ENCODE data around the gene USP32. TPM values are rescaled to one million over a fixed set of nuclear protein-coding genes. Genes with fewer than 3 reads are reported as not detected.

Gene USP32
- total RNA-seq, 1 experiment from 2014 or later: 31.0 TPM

- H3K4me1 ChIP-seq: peaks cover 3% of the 10 kb centered on the region; the same call in 1 of the 2 replicates
- H3K9me3 ChIP-seq (replicated peaks): no peaks in the 10 kb centered on the region
- no peaks in the 10 kb centered on the region for H3K27me3 ChIP-seq
- no peaks in the 10 kb centered on the region for H3K36me3 ChIP-seq
- H3K27ac ChIP-seq: no peak overlapping the region
- no peak overlapping the region for H3K4me3 ChIP-seq
- no peak for DNase-seq
Measured at GRCh38 chr17:60156746-60157145, 235.2 kb downstream of the USP32 start.

GRCh38 chr17:60155815-60156214, 236.1 kb downstream of the USP32 start:
- no peaks in the 10 kb centered on the region for H3K27me3 ChIP-seq
- no peak overlapping the region for H3K4me3 ChIP-seq
- no peak for DNase-seq

GRCh38 chr17:60155427-60155814, 236.5 kb downstream of the USP32 start:
- Histone ChIP-seq H3K4me1 (no peaks in the 10 kb centered on the region), H3K4me3 (no peak overlapping the region), H3K27ac (no peak overlapping the region), H3K27me3 (no peaks in the 10 kb centered on the region), H3K36me3 (no peaks in the 10 kb centered on the region), H3K9me3 (replicated peaks) (no peaks in the 10 kb centered on the region)
- no peak for DNase-seq

More at GRCh38 chr17:60155815-60156214, 236.1 kb downstream of the USP32 start:
- H3K27ac ChIP-seq: no peak overlapping the region
- no peaks in the 10 kb centered on the region for H3K36me3 ChIP-seq
- H3K4me1 ChIP-seq: no peaks in the 10 kb centered on the region
- no peaks in the 10 kb centered on the region for H3K9me3 ChIP-seq (replicated peaks)

GRCh38 chr17:60154616-60155426, 237.1 kb downstream of the USP32 start:
- no peaks in the 10 kb centered on the region for H3K4me1 ChIP-seq
- no peaks in the 10 kb centered on the region for H3K9me3 ChIP-seq (replicated peaks)
- no peaks in the 10 kb centered on the region for H3K36me3 ChIP-seq
- no peak overlapping the region for H3K4me3 ChIP-seq
- H3K27ac ChIP-seq: no peak overlapping the region
- no peak for DNase-seq
- no peaks in the 10 kb centered on the region for H3K27me3 ChIP-seq

GRCh38 chr17:60153606-60154390, 238.1 kb downstream of the USP32 start:
- no peak for DNase-seq
- H3K4me1 ChIP-seq: no peaks in the 10 kb centered on the region
- no peak overlapping the region for H3K27ac ChIP-seq
- H3K4me3 ChIP-seq: no peak overlapping the region
- H3K9me3 ChIP-seq (replicated peaks): no peaks in the 10 kb centered on the region
- no peaks in the 10 kb centered on the region for H3K36me3 ChIP-seq
- no peaks in the 10 kb centered on the region for H3K27me3 ChIP-seq

GRCh38 chr17:60151355-60151754, 240.6 kb downstream of the USP32 start:
- no peak for DNase-seq
- Histone ChIP-seq H3K27me3 (no peaks in the 10 kb centered on the region; the same call in 1 of the 2 replicates), H3K27ac (no peak overlapping the region), H3K9me3 (replicated peaks) (no peaks in the 10 kb centered on the region), H3K36me3 (no peaks in the 10 kb centered on the region), H3K4me3 (no peak overlapping the region), H3K4me1 (no peaks in the 10 kb centered on the region)

GRCh38 chr17:60149691-60150582, 242.0 kb downstream of the USP32 start, which contains the start of gene CA4:
CA4 (plus strand) TSS chr17:60149973; CDS start chr17:60150035, 62 bp downstream.
- H3K27me3 ChIP-seq: peaks cover 4% of the 10 kb centered on the region
- no peak for DNase-seq

GRCh38 chr17:60148373-60148772, 243.6 kb downstream of the USP32 start:
- Histone ChIP-seq H3K4me3 (no peak overlapping the region), H3K27ac (no peak overlapping the region)

More at GRCh38 chr17:60149691-60150582, 242.0 kb downstream of the USP32 start, which contains the start of gene CA4:
- Histone ChIP-seq H3K27ac (no peak within 1 kb of the TSS), H3K9me3 (replicated peaks) (no peaks in the 10 kb centered on the region), H3K36me3 (no peaks in the 10 kb centered on the region), H3K4me1 (no peaks in the 10 kb centered on the region), H3K4me3 (no peak within 1 kb of the TSS)

GRCh38 chr17:60147553-60148223, 244.2 kb downstream of the USP32 start:
- H3K9me3 ChIP-seq (replicated peaks): no peaks in the 10 kb centered on the region
- H3K4me3 ChIP-seq: no peak overlapping the region
- H3K36me3 ChIP-seq: no peaks in the 10 kb centered on the region
- no peak overlapping the region for H3K27ac ChIP-seq
- H3K4me1 ChIP-seq: no peaks in the 10 kb centered on the region
- peaks cover 4% of the 10 kb centered on the region for H3K27me3 ChIP-seq
- no peak for DNase-seq

More at GRCh38 chr17:60148373-60148772, 243.6 kb downstream of the USP32 start:
- DNase-seq: no peak
- H3K9me3 ChIP-seq (replicated peaks): no peaks in the 10 kb centered on the region
- no peaks in the 10 kb centered on the region for H3K4me1 ChIP-seq
- no peaks in the 10 kb centered on the region for H3K36me3 ChIP-seq
- H3K27me3 ChIP-seq: peaks cover 4% of the 10 kb centered on the region

GRCh38 chr17:60146206-60146605, 245.7 kb downstream of the USP32 start:
- Histone ChIP-seq H3K4me3 (no peak overlapping the region), H3K27me3 (peaks cover 4% of the 10 kb centered on the region), H3K27ac (no peak overlapping the region), H3K4me1 (no peaks in the 10 kb centered on the region), H3K36me3 (no peaks in the 10 kb centered on the region), H3K9me3 (replicated peaks) (no peaks in the 10 kb centered on the region)
- DNase-seq: no peak

- Histone ChIP-seq H3K9me3 (replicated peaks) (no peaks in the 10 kb centered on the region), H3K27ac (no peak overlapping the region), H3K36me3 (no peaks in the 10 kb centered on the region), H3K4me1 (no peaks in the 10 kb centered on the region), H3K27me3 (peaks cover 4% of the 10 kb centered on the region), H3K4me3 (no peak overlapping the region)
- no peak for DNase-seq
Measured at GRCh38 chr17:60145006-60145935, 246.7 kb downstream of the USP32 start.

- no peaks in the 10 kb centered on the region for H3K4me1 ChIP-seq
- peak overlapping the region; percentile 53; the same call in 1 of the 2 replicates for H3K4me3 ChIP-seq
- no peak overlapping the region for H3K27ac ChIP-seq
- peak; percentile 87 to 91 for DNase-seq
- H3K36me3 ChIP-seq: no peaks in the 10 kb centered on the region
- H3K9me3 ChIP-seq (replicated peaks): no peaks in the 10 kb centered on the region
- H3K27me3 ChIP-seq: peaks cover 4% of the 10 kb centered on the region
Measured at GRCh38 chr17:60142872-60143499, 248.9 kb downstream of the USP32 start.

Measured in SJCRH30 (cell line).